Measurements from ENCODE around the gene KDM6A. TPM values are rescaled to one million over a fixed set of nuclear protein-coding genes. Genes with fewer than 3 reads are reported as not detected.

KDM6A gene
- total RNA-seq, 1 experiment from 2014 or later: 24.0 TPM

GRCh38 chrX:44898411-44899221 is 25.6 kb downstream of the KDM6A start:
- no TSS peak for BruUV-seq (replicated peaks)
- no peaks in the 10 kb centered on the region for H3K9me3 ChIP-seq (ENCODE audit: control insufficient read depth, insufficient read depth, low read depth, low read length)
- no peak for TF ChIP-seq TCF7L2 (IDR thresholded peaks at IDR 0.05; ENCODE audit: low read depth, low read length)
- no peak for TF ChIP-seq REST (IDR thresholded peaks at IDR 0.05; ENCODE audit: insufficient read depth in 1 of 2, low read depth in 2 of 2, low read length in 1 of 2)
- no peak for TF ChIP-seq CTCF (IDR thresholded peaks at IDR 0.05)
- TF ChIP-seq SIN3A (IDR thresholded peaks at IDR 0.05; ENCODE audit: borderline replicate concordance, insufficient read depth, low read depth, low read length): no peak
- no peak for TF ChIP-seq POLR2AphosphoS5 (IDR thresholded peaks at IDR 0.05; ENCODE audit: low read depth, low read length)
- ChIA-PET CTCF (no interaction called here), POLR2A (interaction anchor here (0.6 kb wide), 3 partner anchors 26 to 146 kb away, joined by 3 to 8 read pairs (median 4); partner anchors contain the start of gene KDM6A)
- peaks cover 4% of the 10 kb centered on the region; the same call in 1 of the 2 replicates for H3K4me1 ChIP-seq (ENCODE audit: control insufficient read depth, insufficient read depth, low read length)
- DNase-seq (ENCODE audit: low read depth, low spot score) (no peak), ATAC-seq (no peak; the same call in 1 of the 2 replicates)
- in situ Hi-C loops (cut with HindIII; ENCODE audit: low pct_unique_long_range_greater_than_20kb, low sequenced_read_pairs) (no loop called here), intact Hi-C loops (cut with micrococcal nuclease; ENCODE audit: unreplicated experiment) (no loop called here)
- no peak overlapping the region for H3K4me3 ChIP-seq (ENCODE audit: low read depth in 2 of 2, low read length in 2 of 2)
- no peaks in the 10 kb centered on the region for H3K36me3 ChIP-seq (ENCODE audit: control insufficient read depth, insufficient read depth, low read length)
- H3K27ac ChIP-seq (ENCODE audit: low read length): no peak overlapping the region
- no peaks in the 10 kb centered on the region for H3K27me3 ChIP-seq (ENCODE audit: control insufficient read depth, insufficient read depth, low read length)

- H3K36me3 ChIP-seq (ENCODE audit: control insufficient read depth, insufficient read depth, low read length): no peaks in the 10 kb centered on the region
- POLR2A ChIA-PET: no interaction called here
Observed at GRCh38 chrX:44899946-44900345, 27.0 kb downstream of the KDM6A start.

More at GRCh38 chrX:44899946-44900345, 27.0 kb downstream of the KDM6A start:
- no peak for ATAC-seq
- H3K4me3 ChIP-seq (ENCODE audit: low read depth in 2 of 2, low read length in 2 of 2): no peak overlapping the region
- no peaks in the 10 kb centered on the region for H3K27me3 ChIP-seq (ENCODE audit: control insufficient read depth, insufficient read depth, low read length)
- H3K27ac ChIP-seq (ENCODE audit: low read length): no peak overlapping the region
- in situ Hi-C loops (cut with HindIII; ENCODE audit: low pct_unique_long_range_greater_than_20kb, low sequenced_read_pairs): no loop called here
- BruUV-seq (replicated peaks): TSS peak; percentile 36
- no peak for DNase-seq (ENCODE audit: low read depth, low spot score)
- TF ChIP-seq TCF7L2 (IDR thresholded peaks at IDR 0.05; ENCODE audit: low read depth, low read length): no peak
- no peak for TF ChIP-seq CTCF (IDR thresholded peaks at IDR 0.05)
- TF ChIP-seq POLR2AphosphoS5 (IDR thresholded peaks at IDR 0.05; ENCODE audit: low read depth, low read length): no peak
- TF ChIP-seq REST (IDR thresholded peaks at IDR 0.05; ENCODE audit: insufficient read depth in 1 of 2, low read depth in 2 of 2, low read length in 1 of 2): no peak
- no peak for TF ChIP-seq SIN3A (IDR thresholded peaks at IDR 0.05; ENCODE audit: borderline replicate concordance, insufficient read depth, low read depth, low read length)
- no peaks in the 10 kb centered on the region for H3K9me3 ChIP-seq (ENCODE audit: control insufficient read depth, insufficient read depth, low read depth, low read length)
- peaks cover 16% of the 10 kb centered on the region for H3K4me1 ChIP-seq (ENCODE audit: control insufficient read depth, insufficient read depth, low read length)
- CTCF ChIA-PET: no interaction called here
- intact Hi-C loops (cut with micrococcal nuclease; ENCODE audit: unreplicated experiment): no loop called here
